Measurements from ENCODE around the gene NEDD4L.

GRCh38 chr18:58292638-58293037 lies 248.6 kb downstream of the NEDD4L start:
- TF ChIP-seq CTCF (conservative IDR thresholded peaks at IDR 0.05 in 1 of 2, IDR thresholded peaks at IDR 0.05 in 1 of 2; ENCODE audit: extremely low read depth in 1 of 2, insufficient read depth in 1 of 2, low read depth in 1 of 2, low read length in 2 of 2) (no peak), EZH2 (IDR thresholded peaks at IDR 0.05; ENCODE audit: borderline replicate concordance, low read length) (no peak)
